GM18858 (cell line): ENCODE data around the gene MYH9.
"Not testable (repeated sequence)": the region's sequence is repeated elsewhere in the genome, so short reads cannot be mapped to it uniquely, and the experiment has no call there.

ENCODE experiments used
- ATAC-seq: cut with Tn5 transposase; IDR thresholded peaks from one replicate; pipeline ENCODE4 v1.9.1; 2021; ENCODE audit not compliant: unreplicated experiment

The MYH9 gene

DNA sequence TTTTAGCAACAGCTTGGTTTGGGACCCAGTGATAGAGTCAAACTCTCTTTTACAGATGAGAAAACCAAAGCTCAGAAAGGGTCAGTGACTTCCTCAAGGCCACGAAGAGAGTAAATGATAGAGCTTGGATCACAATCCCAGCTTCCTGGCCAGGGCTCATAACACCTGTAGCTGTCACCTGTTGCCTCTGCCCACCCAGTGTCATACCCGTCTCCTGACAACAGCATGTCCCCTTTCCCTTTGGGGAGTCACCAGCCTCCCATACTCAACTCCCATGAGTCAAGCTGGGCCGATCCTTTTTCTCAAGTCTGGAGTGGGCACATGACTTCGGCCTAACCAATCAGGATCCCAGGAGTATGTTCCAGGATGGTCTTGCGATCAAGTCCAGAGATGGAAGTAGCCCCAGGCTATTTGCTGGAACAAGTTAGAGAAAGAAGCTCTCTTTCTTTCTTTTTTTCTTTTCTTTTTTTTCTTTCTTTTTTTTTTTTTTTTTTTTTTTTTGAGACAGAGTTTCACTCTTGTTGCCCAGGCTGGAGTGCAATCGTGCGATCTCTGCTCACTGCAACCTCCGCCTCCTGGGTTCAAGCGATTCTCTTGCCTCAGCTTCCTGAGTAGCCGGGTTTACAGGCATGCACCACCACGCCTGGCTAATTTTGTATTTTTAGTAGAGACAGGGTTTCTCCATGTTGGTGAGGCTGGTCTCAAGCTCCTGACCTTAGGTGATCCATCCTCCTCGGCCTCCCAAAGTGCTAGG is 27.8 kb upstream of the MYH9 start:
- ATAC-seq, result no peak

DNA sequence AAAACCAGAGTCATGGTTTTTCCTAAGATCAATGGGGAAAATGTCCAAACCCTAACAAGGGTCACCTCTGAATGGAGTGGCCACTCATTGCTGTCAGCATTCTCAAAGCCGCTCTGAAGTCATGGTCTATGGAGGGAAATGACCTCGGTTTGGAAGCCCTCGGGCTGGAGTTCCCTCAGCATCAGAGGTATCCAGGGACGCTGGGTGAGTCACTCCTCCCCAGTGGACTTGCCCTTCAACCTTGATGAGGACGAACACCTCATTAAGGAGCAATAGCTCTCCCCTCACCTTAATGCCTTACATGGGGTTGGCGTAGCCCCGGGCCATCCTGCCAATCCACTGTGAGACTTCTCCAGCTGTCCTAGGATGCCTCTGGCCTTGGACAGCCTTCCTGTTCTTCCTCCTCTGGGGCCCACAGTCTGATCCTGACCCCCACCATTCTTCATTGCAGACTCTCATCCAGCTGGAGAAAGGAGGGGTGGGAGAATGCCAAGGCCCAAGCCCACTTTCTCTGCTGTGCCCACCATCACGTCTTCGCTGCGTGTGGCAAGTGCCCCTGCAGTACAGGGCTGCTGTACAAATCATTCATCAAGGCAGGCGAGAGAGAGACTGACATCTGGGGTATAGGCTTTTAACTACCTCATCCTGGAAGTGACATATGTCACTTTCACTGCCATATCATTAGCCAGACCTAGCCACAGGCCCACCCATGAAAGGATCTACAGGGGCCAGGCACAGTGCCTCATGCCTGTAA is 25.4 kb upstream of the MYH9 start:
- no peak for ATAC-seq

DNA sequence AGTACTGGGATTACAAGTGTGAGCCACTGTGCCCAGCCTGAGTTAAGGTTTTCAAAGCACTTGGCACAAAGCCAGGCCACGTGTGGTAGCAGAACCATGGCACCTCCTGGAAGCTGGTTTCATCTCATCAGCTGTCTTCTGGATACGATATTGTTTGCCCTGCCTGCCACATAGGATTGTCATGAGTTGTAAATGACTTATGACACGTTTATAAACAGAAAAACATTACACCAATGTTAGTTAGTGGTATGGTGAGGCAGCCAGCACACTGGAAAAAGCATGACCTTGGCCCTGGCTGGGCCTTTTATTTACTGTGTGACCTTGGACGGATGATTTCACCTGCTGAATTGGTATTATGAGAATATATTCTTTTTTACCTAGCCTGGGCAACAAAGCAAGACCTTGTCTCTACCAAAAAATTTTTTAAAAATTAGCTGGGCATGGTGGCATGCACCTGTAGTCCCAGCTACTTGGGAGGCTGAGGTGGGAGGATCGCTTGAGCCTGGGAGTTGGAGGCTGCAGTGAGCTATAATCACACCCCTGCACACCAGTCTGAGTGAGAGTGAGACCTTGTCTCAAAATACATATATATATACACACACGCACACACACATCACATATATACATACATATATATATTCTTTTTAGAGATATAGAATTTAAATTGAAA is 24.0 kb upstream of the MYH9 start:
- ATAC-seq, result no peak

DNA sequence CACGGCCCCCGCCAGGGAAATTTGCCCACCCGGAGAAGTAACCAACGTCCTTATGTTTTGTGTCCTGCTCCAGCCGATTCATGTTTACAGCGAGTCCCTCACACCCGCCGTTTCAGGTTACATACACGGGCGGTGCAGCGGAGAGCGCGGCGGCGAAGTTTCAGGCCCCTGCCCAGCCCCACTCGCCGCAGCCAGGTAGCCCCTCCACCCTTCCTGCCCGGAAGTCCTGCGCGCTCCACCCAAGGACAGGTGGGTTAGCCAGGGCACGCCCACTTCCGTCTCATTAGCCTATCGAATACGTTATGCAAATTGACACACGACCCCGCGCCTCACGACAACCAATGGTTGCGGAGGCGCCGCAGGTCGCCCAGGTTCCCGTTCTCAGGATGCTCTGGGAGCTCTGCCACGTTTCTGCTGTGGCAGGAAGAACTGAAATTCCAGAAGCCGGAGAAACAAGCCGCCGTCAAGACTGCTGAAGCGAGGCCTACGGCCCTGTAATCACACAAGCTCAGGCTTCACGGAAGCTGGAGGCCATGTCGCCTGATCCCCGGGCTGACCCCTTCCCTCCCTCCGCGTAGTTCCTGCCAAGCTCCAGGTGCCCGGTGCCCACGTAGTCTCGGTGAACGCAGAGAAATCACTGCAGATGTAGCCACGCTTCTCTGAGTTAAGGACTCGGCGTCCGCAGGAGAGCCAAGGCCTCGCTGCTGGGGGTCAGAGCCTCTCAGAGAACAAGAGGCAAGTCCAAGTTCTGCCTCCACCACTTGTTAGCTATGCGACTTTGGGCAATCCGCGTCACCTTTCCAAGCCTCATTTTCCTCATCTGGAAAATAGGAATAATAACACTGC is 22.4 kb upstream of the MYH9 start:
- no peak for ATAC-seq

DNA sequence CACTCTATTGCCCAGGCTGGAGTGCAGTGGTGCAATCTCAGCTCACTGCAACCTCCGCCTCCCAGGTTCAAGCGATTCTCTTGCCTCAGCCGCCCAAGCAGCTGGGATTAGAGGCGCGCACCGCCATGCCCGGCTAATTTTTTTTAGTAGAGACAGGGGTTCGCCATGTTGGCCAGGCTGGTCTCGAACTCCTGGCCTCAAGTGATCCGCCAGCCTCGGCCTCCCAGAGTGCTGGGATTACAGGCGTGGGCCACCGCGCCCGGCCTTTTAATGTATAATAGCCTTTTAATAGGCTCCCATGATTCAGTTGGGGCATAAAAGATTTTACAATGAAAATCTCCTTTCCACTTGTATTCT is 21.8 kb upstream of the MYH9 start:
- not testable (repeated sequence) for ATAC-seq

DNA sequence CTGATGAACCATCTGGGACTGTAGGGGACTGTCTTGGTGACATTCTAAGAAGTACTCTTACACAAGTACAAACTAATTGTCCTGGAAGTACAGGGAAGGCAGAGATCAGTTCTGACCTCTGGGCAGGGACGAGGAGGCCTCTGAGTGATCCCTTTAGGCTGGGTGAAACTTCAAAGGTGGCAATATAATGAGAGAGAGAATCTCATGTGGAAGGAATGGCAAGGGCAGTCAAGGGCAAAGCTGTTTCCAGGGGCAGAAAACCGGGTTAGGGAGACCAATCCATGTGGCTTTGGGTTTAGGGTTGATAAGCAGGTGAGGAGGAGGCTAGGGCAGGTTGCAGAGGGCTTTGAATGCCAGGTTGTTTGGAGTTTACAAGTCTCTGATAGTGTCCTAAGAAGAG is 21.3 kb upstream of the MYH9 start:
- no peak for ATAC-seq

DNA sequence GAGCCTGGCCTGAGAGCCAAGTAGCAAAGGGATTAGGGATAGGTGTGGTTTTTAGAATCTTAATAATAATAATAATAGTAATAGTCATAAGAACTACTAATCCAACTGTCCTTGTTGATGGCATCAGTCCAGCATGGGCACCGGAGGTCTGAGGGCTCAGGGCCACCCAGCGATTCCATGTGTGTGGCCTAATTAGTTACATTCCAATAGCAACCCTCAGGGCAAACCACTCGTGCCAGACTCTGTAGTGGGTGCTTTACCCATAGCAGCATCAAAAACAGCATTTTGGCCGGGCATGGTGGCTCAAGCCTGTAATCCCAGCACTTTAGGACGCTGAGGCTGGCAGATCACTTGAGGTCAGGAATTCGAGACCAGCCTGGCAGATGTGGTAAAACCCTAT is 19.0 kb upstream of the MYH9 start:
- ATAC-seq, result no peak

DNA sequence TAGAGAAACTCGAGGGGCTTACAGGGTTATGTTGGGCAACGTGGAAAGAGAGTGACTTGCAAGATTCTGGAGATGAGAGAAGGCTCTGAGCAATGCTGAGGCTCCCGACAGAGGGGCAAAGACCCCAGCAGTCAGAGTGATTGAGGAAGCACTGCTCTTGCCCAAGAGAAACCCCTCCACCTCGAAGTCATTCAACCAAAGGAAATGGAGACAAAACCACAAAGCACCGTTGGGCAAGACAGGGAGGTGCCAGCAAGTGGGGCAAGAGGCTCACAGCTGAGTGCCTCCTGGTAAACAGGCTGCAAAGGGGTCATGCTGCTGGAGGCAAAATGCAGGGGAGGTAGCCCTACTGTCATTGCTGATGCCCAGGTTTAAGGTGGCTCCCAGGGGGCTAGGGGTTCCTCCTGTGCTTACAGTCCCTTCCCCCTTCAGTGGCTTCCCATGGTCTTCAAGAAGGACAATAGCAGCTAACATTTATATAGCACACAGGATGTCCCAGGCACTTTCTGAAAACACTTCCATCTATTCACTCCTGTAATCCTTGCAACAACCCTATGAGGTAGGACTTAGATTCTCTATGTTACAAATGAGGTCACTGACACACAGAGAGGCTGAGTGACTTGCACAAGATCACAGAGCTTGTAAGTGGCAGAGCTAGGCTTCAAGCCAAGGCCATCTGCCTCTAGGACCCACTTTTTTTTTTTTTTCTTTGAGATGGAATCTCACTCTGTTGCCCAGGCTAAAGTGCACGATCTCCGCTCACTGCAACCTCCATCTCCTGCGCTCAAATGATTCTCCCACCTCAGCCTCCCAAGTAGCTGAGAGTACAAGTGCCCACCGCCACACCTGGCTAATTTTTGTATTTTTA is 18.1 kb upstream of the MYH9 start:
- no peak for ATAC-seq

DNA sequence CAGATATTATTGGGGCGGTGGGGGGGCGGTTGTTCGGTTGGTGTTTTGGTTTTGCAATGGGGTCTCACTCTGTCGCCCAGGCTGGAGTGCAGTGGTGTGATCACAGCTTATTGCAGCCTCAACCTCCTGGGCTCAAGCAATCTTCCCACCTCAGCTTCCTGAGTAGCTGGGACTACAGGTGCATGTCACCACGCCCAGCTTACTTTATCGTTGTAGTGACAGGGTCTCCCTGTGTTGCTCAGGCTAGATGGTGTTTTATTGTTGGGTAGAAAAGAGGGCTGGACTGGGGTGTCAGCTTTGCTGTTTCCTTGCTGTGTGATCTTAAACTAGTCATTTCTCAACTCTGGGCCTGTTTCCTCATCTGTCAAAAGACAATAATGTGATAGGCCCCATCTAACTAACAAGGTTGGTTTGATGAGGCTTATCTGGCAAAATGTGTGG is 17.5 kb upstream of the MYH9 start:
- ATAC-seq, result no peak

DNA sequence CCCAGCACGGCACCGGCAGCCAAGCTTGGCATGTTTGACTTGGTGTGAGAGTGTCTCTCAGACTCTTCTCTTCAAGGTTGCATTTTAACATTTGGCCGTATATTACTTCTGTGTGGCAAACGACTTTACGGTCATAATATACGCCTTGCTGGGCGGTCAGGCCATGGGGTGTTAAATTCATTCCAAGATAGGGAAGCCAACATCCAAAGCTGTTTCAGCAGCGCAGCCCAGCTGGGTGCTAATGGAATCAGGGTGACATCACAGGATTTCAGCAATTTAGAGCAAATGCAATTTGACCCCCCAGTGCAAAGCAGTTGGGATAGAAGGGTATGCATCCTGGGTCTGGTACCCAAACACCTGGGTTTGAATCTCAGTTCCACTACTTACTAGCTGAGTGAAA is 16.7 kb upstream of the MYH9 start:
- ATAC-seq, result no peak

DNA sequence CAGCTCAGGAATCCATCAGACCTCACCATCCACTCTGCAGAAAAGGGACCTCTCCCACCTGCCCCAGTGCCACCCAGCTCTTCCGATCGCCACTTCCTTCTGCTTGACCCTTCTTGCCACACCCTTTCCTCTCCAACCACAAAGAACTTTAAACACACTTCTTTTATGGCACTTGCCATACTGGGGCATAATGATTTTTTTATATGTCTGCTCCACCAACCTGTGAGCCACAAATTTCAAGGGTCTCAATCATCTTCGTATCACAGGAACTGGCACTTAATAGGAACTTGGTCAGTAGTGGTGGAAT is 11.7 kb upstream of the MYH9 start:
- no peak for ATAC-seq

DNA sequence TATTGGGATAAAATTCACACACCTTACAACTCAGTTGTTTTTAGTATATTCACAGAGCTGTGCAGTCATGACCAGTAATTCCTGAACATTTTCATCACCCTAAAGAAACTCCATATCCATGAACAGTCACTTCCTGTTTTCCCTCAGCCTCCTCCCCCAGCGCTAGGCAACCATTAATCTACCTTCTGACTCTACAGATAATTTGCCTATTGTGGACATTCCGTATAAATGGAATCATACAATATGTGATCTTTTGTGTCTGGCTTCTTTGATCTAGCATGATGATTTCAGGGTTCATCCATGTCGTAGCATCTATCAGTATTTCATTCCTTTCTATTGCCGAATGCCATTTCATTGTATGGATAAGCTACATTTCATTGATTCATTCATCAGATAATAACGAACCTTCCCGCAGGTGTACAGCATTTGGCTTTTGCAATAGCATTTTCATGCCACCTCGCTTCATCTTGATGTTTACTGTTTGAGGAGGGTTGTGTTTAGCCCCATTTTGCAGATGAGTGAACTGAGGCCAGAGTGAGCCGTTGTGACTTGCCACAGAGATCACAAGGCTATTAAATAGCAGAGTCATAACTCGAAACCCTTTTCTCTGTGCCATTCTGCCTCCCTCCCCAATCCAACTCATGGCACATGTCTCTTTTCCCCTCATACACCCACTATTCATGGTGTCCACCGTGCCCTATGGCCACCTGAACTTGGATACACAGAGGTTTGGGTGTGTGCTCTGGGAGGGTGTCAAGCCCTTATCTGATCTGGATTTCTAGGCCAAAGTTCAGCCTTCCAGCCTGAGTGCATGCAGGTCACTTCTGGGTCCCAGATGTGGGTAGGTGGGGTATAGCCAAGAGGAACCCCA is 11.1 kb upstream of the MYH9 start:
- no peak for ATAC-seq

DNA sequence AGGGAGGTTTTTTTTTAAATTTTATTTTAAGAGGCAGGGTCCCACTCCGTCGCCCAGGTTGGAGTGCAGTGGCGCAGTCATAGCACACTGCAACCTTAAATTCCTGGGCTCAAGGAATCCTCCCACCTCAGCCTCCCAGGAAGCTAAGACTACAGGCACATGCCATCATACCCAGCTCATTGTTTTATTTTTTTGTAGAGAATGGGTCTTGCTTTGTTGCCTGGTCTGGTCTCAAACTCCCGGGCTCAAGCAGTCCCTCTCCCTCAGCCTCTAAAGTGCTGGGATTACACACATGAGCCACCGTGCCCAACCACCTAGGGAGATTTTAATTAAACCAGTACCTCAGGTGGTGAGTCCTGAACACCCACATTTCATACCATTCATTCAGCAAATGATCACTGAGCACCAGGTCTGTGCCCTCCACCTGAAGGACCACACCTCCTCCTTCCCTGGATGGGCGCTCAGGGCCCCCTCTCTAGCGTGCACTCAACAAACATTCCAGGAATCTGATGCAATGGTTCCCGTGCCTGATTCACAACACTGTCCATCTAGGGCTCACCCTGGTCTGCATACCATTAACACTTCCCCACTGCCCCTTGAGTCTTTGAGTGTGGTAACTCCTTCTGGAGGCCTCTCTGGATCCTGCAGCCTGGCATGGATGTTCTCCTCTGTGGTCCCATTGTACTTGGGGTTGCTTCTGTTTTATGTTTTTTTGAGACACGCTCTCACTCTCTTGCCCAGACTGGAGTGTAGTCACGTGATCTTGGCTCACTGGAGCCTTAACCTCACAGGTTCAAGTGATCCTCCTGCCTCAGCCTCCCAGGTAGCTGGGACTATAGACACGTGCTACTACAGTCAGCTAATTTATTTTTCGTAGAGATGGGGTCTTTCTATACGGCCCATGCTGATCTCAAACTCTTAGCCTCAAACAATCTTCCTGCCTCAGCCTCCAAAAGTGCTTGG is 9.6 kb upstream of the MYH9 start:
- ATAC-seq, result no peak

DNA sequence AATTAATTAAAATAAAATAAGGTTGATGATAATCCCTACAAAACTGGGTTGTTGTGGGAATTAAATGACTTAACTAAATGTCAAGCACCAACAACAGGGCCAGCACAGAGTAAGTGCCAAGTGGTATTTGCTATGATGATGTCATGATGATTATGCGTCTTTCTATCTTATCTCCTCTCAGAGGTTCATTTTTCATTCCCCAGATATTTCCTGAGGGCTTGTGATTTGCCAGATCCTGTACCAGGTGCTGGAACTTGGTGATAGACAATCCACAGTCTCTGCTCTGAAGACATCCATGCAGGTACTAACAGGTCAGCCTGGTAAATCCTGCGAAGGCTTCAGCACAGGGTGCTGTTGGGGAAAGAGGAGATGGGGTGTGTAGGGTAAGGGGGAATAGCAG is 8.1 kb upstream of the MYH9 start:
- ATAC-seq, result no peak

DNA sequence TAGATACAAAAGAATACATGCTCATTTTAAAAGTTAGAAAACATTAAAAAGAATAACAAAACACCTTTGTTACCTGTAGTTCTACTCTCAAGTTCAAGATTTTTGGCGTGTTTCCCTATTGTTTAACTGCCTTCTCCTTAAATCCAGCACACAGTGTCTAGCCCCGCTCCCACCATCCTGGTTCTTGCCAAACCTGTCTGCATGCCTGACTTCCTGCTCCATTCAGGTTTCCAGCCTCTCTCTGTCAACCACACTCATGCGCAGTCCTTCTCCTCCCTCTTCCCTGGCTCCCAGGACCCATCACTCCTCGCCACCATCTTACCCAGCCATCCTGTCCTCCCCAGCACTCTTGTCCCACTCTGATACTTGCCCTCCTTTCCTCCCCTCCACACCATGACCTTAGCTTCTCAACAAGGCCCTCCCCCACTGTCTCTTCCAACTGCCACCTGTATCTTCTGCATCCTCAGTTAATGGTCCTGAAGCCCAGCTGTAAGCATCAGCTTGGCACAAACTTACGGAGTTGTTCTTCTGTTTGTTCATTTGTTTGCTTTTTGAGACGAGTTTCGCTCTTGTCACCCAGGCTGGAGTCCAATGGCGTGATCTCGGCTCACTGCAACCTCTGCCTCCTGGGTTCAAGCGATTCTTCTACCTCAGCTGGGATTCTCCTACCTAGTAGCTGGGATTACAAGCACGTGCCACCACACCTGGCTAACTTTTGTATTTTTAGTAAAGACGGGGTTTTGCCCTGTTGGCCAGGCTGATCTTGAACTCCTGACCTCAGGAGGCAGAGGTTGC is 7.5 kb upstream of the MYH9 start:
- ATAC-seq, result no peak

DNA sequence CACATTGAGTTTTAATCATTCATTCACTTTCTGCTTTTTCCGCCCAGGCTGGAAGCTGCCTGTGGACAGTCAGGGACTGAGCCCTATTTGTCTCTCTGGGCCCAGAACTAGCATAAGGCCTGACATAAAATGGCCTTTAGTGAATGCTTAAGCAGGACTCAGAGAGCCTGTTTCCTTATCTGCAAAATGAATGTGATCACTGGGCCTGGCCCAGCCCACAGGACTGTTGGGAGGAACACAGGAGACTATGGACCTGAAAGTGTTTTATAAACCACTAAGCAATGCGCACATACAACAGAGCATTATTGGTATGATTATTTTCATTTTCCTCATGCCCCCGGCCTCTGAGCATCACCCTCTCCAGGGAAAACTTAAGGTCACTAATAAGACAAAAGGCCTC is 3.9 kb upstream of the MYH9 start:
- no peak for ATAC-seq

DNA sequence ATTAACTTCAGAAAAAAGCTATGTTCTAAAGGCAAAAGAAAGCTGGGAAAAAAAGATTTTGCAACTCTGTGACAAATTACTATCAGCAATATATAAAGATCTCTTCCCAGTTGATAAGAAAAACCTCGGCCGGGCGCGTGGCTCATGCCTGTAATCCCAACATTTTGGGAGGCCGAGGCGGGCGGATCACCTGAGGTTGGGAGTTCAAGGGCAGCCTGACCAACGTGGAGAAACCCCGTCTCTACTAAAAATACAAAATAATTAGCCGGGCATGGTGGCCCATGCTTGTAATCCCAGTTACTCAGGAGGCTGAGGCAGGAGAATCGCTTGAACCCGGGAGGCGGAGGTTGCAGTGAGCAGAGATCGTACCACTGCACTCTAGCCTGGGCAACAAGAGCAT is 1.4 kb upstream of the MYH9 start:
- ATAC-seq, result not testable (repeated sequence)

DNA sequence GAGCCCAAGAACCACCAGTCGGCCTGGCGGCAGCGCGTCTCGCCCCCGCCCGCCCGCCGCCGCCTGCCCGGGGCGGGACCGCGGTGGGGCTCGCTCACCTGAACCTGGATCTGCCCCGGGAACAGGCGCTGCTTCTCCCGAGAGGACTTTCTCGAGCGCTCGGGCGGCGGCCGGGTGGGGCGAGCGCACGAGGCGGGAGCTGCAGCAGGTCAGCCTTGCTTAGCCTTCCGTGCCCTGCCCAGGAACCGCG is 133 bp downstream of the MYH9 start:
- ATAC-seq, result no peak
